Measurements from ENCODE around the gene E2F2.

E2F2 gene

GRCh38 chr1:23571465-23571864 lies 40.4 kb upstream of the E2F2 start:
- Histone ChIP-seq H3K36me3 (ENCODE audit: control insufficient read depth, insufficient read depth, low read length) (no peaks in the 10 kb centered on the region), H3K27ac (ENCODE audit: insufficient read depth, low read length, poor library complexity, severe bottlenecking) (no peak overlapping the region), H3K27me3 (replicated peaks; ENCODE audit: control insufficient read depth, insufficient read depth, low read length, poor library complexity, severe bottlenecking) (no peaks in the 10 kb centered on the region), H3K4me3 (ENCODE audit: insufficient read depth, low read depth, low read length, poor library complexity, severe bottlenecking) (no peak overlapping the region), H3K9me3 (ENCODE audit: control insufficient read depth, low read length) (no peaks in the 10 kb centered on the region), H3K4me1 (ENCODE audit: control insufficient read depth, insufficient read depth, low read length, poor library complexity, severe bottlenecking) (peaks cover 9% of the 10 kb centered on the region)
- DNase-seq = no peak

DNA sequence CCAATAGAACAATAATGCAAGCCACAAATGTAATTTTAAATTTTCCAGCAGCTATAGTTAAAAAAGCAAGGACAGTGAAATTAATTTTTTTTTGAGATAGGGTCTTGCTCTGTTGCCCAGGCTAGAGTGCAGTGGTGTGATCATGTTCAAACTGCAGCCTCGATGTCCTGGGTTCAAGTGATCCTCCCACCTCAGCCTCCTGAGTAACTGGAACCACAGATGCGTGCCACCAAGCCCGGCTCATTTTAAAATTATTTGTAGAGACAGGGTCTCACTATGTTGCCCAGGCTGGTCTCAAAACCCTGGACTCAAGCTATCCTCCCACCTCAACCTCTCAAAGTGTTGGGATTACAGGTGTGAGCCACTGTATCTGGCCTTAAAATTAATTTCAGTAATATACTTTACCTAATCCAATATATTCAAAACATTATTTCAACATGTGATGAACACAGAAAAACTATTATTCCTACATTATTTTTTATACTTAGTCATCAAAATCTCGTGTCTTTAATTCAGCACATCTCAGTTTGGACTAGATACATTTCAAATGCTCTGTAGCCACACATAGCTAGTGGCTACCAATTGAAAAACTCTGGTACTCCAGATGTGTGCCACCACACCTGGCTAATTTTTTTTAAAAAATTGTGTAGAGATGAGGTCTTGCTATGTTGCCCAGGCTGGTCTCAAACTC lies 39.1 kb upstream of the E2F2 start:
- H3K36me3 ChIP-seq (ENCODE audit: control insufficient read depth, insufficient read depth, low read length) = no peaks in the 10 kb centered on the region
- H3K27me3 ChIP-seq (replicated peaks; ENCODE audit: control insufficient read depth, insufficient read depth, low read length, poor library complexity, severe bottlenecking) = no peaks in the 10 kb centered on the region
- no peaks in the 10 kb centered on the region for H3K9me3 ChIP-seq (ENCODE audit: control insufficient read depth, low read length)
- H3K27ac ChIP-seq (ENCODE audit: insufficient read depth, low read length, poor library complexity, severe bottlenecking) = no peak overlapping the region
- H3K4me1 ChIP-seq (ENCODE audit: control insufficient read depth, insufficient read depth, low read length, poor library complexity, severe bottlenecking) = peaks cover 6% of the 10 kb centered on the region
- H3K4me3 ChIP-seq (ENCODE audit: insufficient read depth, low read depth, low read length, poor library complexity, severe bottlenecking) = no peak overlapping the region
- DNase-seq = no peak

DNA sequence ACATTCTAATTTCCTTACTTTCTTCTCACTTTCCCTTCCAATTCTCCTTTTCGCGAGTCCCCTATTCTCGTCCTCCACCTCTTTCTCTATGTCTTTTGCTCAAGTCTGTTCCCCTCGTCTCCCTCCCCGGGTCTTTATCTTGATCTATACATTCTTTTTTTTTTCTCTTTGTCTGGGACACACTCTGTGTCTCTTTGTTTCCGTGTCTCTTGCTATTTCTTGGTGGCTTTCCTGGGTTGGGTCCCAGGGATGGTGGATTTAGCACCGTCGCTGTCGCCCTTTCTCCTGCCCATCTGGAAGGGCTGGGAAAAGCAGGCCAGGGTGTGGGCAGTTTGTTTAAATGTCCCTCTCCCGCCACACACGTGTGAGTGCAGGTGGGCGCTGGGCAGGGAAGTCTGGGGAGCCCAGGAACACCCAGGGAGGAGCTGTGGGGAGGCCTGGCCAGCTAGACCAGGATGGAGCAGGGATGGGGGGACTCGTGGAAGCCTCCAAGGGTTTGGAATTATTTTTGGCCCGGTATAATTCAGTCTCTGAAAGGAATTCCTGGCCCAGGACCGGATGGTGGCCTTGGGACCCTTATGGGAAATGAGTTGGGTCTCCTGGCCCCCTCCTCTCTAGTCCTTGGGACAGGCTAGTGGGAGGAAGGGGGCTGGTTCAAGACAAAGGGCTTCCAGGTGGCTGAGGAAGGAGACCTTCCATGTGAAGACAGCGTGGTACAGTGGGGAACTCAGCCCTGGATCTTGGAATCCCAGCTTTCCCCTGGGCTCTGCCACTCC lies 37.8 kb upstream of the E2F2 start:
- peak overlapping the region; percentile 50 for H3K4me3 ChIP-seq (ENCODE audit: insufficient read depth, low read depth, low read length, poor library complexity, severe bottlenecking)
- H3K36me3 ChIP-seq (ENCODE audit: control insufficient read depth, insufficient read depth, low read length) = no peaks in the 10 kb centered on the region
- H3K27me3 ChIP-seq (replicated peaks; ENCODE audit: control insufficient read depth, insufficient read depth, low read length, poor library complexity, severe bottlenecking) = no peaks in the 10 kb centered on the region
- no peaks in the 10 kb centered on the region for H3K9me3 ChIP-seq (ENCODE audit: control insufficient read depth, low read length)
- DNase-seq = no peak
- no peak overlapping the region for H3K27ac ChIP-seq (ENCODE audit: insufficient read depth, low read length, poor library complexity, severe bottlenecking)
- H3K4me1 ChIP-seq (ENCODE audit: control insufficient read depth, insufficient read depth, low read length, poor library complexity, severe bottlenecking) = peaks cover 6% of the 10 kb centered on the region

- Histone ChIP-seq H3K4me1 (ENCODE audit: control insufficient read depth, insufficient read depth, low read length, poor library complexity, severe bottlenecking) (peaks cover 6% of the 10 kb centered on the region), H3K9me3 (ENCODE audit: control insufficient read depth, low read length) (no peaks in the 10 kb centered on the region), H3K36me3 (ENCODE audit: control insufficient read depth, insufficient read depth, low read length) (no peaks in the 10 kb centered on the region), H3K27me3 (replicated peaks; ENCODE audit: control insufficient read depth, insufficient read depth, low read length, poor library complexity, severe bottlenecking) (no peaks in the 10 kb centered on the region), H3K27ac (ENCODE audit: insufficient read depth, low read length, poor library complexity, severe bottlenecking) (no peak overlapping the region), H3K4me3 (ENCODE audit: insufficient read depth, low read depth, low read length, poor library complexity, severe bottlenecking) (peak overlapping the region; percentile 50)
- DNase-seq = no peak
These were observed 37.1 kb upstream of the E2F2 start for GRCh38 chr1:23567996-23568607.

DNA sequence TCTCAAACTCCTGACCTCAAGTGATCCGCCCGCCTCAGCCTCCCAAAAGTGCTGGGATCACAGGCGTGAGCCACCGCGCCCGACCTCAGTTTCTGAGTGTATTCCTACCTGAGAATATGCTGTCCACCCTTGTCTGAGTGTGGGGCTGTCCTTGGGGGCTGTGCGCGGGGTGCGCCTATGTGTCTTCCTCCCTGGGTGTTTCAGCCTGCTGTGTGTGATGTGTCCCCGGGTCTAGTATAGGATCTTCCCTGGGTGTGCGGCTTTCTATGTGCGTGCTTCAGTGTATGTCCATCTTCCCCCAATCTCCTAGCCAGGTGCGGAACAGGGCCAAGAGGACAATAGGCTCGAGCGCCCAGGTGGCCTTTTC lies 36.6 kb upstream of the E2F2 start:
- Histone ChIP-seq H3K36me3 (ENCODE audit: control insufficient read depth, insufficient read depth, low read length) (no peaks in the 10 kb centered on the region), H3K9me3 (ENCODE audit: control insufficient read depth, low read length) (no peaks in the 10 kb centered on the region), H3K27ac (ENCODE audit: insufficient read depth, low read length, poor library complexity, severe bottlenecking) (no peak overlapping the region), H3K4me3 (ENCODE audit: insufficient read depth, low read depth, low read length, poor library complexity, severe bottlenecking) (peak overlapping the region; percentile 50), H3K4me1 (ENCODE audit: control insufficient read depth, insufficient read depth, low read length, poor library complexity, severe bottlenecking) (peaks cover 6% of the 10 kb centered on the region), H3K27me3 (replicated peaks; ENCODE audit: control insufficient read depth, insufficient read depth, low read length, poor library complexity, severe bottlenecking) (no peaks in the 10 kb centered on the region)
- DNase-seq = no peak

DNA sequence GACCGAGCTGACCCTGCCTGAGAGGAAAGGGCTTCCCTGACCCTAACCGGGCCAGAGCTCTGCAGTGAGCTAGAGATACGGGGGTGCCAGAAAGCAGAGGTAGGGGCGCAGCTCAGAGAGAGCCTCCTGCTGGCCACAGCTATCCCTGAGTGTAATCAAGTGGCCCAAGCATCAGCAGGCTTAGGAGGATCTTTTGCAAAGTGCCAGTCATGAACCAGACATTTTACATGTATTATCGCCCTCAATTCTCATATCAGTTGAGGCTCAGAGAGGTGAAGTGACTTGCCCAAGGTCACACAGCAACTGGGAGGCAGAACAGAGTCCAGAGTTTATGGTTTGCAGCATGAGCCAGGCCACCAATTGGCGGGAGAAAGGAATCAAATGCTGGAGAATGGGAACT lies 35.3 kb upstream of the E2F2 start:
- Histone ChIP-seq H3K4me1 (ENCODE audit: control insufficient read depth, insufficient read depth, low read length, poor library complexity, severe bottlenecking) (peaks cover 6% of the 10 kb centered on the region), H3K27me3 (replicated peaks; ENCODE audit: control insufficient read depth, insufficient read depth, low read length, poor library complexity, severe bottlenecking) (no peaks in the 10 kb centered on the region), H3K27ac (ENCODE audit: insufficient read depth, low read length, poor library complexity, severe bottlenecking) (no peak overlapping the region), H3K9me3 (ENCODE audit: control insufficient read depth, low read length) (no peaks in the 10 kb centered on the region), H3K4me3 (ENCODE audit: insufficient read depth, low read depth, low read length, poor library complexity, severe bottlenecking) (no peak overlapping the region), H3K36me3 (ENCODE audit: control insufficient read depth, insufficient read depth, low read length) (no peaks in the 10 kb centered on the region)
- no peak for DNase-seq

- Histone ChIP-seq H3K4me3 (ENCODE audit: insufficient read depth, low read depth, low read length, poor library complexity, severe bottlenecking) (no peak overlapping the region), H3K36me3 (ENCODE audit: control insufficient read depth, insufficient read depth, low read length) (no peaks in the 10 kb centered on the region), H3K9me3 (ENCODE audit: control insufficient read depth, low read length) (no peaks in the 10 kb centered on the region), H3K4me1 (ENCODE audit: control insufficient read depth, insufficient read depth, low read length, poor library complexity, severe bottlenecking) (peaks cover 6% of the 10 kb centered on the region), H3K27me3 (replicated peaks; ENCODE audit: control insufficient read depth, insufficient read depth, low read length, poor library complexity, severe bottlenecking) (no peaks in the 10 kb centered on the region), H3K27ac (ENCODE audit: insufficient read depth, low read length, poor library complexity, severe bottlenecking) (no peak overlapping the region)
- no peak for DNase-seq
These were observed 34.7 kb upstream of the E2F2 start for GRCh38 chr1:23565776-23566175.

DNA sequence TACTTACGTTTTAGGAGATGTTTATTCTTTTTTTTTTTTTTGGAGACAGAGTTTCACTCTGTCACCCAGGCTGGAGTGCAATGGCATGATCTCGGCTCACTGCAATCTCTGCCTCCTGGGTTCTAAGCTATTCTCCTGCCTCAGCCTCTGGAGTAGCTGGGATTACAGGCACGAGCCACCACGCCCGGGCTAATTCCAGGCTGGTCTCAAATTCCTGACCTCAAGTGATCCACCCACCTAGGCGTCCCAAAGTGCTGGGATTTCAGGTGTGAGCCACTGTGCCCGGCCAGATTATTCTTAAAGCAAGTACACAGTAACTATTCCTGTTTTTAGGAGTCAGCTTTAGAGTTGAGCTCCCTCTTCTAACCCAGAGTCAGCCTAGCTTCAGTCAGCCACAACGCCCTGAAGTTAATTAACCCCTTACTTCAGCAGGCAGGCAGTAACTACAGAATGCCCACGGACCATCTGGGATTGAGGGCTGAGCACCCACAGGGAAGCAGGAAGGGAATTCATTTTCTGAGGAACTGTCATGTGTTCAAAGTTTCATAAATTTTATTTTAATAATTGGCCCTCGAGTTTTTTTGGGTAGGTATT lies 33.6 kb upstream of the E2F2 start:
- H3K27ac ChIP-seq (ENCODE audit: insufficient read depth, low read length, poor library complexity, severe bottlenecking) = no peak overlapping the region
- peaks cover 6% of the 10 kb centered on the region for H3K4me1 ChIP-seq (ENCODE audit: control insufficient read depth, insufficient read depth, low read length, poor library complexity, severe bottlenecking)
- no peaks in the 10 kb centered on the region for H3K9me3 ChIP-seq (ENCODE audit: control insufficient read depth, low read length)
- no peaks in the 10 kb centered on the region for H3K27me3 ChIP-seq (replicated peaks; ENCODE audit: control insufficient read depth, insufficient read depth, low read length, poor library complexity, severe bottlenecking)
- no peak for DNase-seq
- H3K36me3 ChIP-seq (ENCODE audit: control insufficient read depth, insufficient read depth, low read length) = no peaks in the 10 kb centered on the region
- H3K4me3 ChIP-seq (ENCODE audit: insufficient read depth, low read depth, low read length, poor library complexity, severe bottlenecking) = no peak overlapping the region

DNA sequence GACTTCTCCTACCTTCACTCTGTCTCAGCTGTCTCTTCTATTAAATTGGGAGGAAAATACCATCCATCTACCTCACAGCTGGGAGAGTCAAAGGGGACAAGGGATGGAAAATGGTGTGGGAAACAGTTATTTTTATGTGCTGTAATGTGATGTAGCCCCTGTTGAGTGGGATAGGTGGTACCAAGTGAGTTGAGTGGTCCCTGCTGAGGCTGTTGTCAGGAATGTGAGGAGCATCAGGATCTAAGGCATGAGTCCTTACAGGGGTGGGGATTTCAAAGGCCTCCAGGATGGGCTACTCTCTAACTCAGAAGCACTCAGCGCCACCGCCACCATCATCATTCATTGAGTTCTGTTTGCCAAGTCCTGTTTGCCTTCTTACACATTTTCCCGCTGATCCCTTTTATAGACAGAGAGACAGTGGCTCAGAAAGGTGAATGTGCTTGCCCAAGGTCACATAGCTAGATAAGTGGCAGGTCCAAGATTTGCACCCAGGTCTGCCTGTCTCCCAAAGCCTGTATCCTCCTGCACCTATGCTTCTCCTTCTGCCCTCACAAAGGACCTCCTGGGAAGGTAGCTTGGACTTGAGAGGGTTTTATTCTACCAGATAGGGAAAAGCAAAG lies 32.8 kb upstream of the E2F2 start:
- Histone ChIP-seq H3K27me3 (replicated peaks; ENCODE audit: control insufficient read depth, insufficient read depth, low read length, poor library complexity, severe bottlenecking) (no peaks in the 10 kb centered on the region), H3K4me1 (ENCODE audit: control insufficient read depth, insufficient read depth, low read length, poor library complexity, severe bottlenecking) (peaks cover 6% of the 10 kb centered on the region), H3K36me3 (ENCODE audit: control insufficient read depth, insufficient read depth, low read length) (no peaks in the 10 kb centered on the region), H3K27ac (ENCODE audit: insufficient read depth, low read length, poor library complexity, severe bottlenecking) (no peak overlapping the region), H3K4me3 (ENCODE audit: insufficient read depth, low read depth, low read length, poor library complexity, severe bottlenecking) (no peak overlapping the region), H3K9me3 (ENCODE audit: control insufficient read depth, low read length) (no peaks in the 10 kb centered on the region)
- no peak for DNase-seq
